Stimulated activated naive CD4-positive, alpha-beta T cell treated with Interleukin-2 at 50 U/mL for 16 hours (primary cell): ENCODE measurements around the gene RIMS1.

Source experiments
- DNase-seq: peaks from one replicate; lab custom pipeline; 2025; lab: John Stamatoyannopoulos, UW

Gene RIMS1

GRCh38 chr6:72111611-72112010 is 225.3 kb downstream of the RIMS1 start:
- DNase-seq: no peak

GRCh38 chr6:72130327-72130726 is 244.0 kb downstream of the RIMS1 start:
- DNase-seq: no peak

DNA sequence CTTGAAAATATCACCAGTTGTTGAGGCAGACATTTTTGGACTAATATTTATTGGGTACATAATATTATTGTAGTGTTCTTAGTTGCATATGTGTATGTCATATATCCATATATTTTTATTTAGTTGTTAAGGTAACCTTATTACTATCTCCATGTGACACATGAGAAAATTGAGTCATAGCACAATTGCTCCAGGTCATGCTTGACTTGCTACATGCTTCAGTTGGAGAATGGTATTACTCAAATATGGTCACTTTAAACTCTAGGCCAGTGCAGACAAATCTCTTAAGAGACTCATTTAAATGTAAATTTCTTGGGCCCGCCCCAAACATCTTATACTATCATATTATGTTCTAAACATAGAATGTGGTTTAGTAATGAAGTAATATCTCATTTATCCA is 246.1 kb downstream of the RIMS1 start:
- DNase-seq: no peak

GRCh38 chr6:72132851-72133250 is 246.5 kb downstream of the RIMS1 start:
- no peak for DNase-seq

DNA sequence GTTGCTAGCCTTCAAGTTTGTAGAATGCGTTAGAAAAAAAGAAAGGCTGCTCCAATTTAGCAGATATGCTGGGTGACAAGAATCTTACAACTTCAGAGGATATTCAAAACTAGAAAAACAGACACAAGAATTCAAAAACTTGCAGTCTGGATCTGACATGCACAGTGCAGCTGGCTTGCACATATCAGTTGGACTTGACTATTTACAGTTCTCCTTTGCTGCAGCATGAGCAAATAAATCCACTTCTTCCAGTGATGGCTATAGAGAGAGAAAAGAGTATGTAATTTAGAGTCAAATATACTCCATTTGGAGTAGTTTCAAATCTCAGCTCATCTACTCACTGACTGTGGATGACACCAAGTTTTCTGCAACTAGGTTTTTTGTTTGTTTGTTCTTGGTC is 247.0 kb downstream of the RIMS1 start:
- DNase-seq: no peak

DNA sequence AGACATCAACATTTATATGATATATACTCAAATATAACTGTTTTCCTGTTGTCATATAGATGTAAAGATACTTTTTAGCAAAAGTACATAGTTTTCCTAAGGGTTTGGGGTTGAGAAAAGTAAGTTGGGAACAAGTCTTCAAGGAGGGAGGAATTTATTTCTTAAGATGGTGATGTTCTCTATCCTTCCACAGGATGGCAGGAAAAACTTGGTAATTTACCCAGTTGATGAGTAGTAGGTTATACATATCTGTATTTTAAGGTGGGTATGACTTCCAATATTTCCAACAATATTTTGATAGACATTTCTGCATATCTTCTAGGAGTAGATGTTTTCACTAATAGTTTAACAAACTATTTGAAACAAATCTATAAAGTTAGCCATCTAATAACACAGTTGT is 254.4 kb downstream of the RIMS1 start:
- DNase-seq: no peak

DNA sequence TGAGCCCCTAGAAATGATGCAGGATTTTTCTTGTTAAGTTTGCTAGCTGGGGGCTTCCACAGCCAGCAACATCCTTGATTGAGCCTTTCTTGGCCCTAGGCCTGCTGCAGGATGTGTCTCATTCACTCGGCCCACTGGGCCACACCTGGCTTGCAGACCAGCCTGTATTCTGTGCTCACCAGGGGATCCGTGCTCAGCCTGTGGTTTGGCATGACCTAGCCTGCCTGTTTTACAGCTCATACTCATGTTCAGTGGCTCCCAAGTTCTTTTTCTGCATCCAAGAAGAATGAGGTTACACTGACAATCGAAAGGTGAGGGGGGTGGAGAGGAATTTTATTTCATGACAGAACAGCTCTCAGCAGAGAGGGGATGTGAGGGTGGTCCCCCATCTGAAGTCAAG is 263.4 kb downstream of the RIMS1 start:
- DNase-seq: no peak

DNA sequence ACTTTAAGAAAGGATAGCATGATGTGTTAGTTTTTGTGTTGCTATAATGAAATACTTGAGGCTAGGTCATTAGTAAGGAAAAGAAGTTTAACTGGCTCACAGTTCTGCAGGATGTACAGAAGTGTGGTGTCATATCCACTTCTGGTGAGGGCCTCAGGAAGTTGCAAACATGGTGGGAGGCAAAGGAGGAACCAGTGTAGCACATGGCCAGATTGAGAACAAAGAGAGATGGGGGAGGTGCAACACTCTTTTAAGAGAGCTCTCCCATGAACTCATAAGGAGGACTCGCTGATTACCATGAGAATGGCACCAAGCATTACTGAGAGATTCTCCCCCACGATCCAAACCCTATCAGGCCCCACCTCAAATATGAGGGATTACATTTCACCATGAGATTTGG is 265.4 kb downstream of the RIMS1 start:
- no peak for DNase-seq

DNA sequence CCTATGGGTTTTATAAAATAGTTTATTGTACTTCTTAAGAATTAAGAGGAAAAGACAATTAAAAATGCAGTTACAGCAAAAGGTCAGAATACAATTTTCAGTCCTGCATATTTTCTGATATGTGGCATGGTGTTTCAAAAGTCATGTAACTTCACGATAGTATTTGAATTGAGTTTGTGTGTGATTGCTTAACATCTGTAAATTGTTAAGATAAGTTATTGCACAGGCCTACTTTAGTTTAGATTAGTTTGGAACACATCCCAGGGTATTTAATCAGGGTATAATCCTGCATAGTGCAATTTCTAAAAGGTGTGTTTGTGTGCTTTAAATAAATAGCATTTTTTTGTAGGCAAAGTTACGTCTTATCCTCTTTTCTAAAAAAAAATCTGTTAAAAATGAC is 289.6 kb downstream of the RIMS1 start:
- no peak for DNase-seq

GRCh38 chr6:72182337-72183246 is 296.2 kb downstream of the RIMS1 start:
- no peak for DNase-seq

DNA sequence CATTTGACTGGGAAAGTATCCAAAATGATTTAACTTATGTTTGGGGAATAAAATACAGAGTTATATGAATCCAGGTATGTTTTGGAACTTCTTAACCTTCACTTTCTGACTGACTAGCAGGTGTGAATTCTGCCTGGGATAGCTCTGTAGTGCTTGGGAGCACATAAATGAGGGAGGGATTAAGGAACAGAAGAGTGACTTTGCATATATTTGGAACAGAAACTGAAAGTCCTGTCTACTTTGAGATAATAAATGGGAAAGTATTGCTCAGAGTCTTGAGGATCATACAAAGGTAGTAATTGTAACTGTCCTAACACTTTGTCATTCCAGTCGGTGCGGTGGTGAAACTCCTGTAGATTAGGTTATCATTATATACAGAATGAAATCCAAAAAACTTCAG is 317.6 kb downstream of the RIMS1 start:
- DNase-seq: no peak

GRCh38 chr6:72205500-72205899 is 319.1 kb downstream of the RIMS1 start:
- no peak for DNase-seq

GRCh38 chr6:72206606-72207005 is 320.3 kb downstream of the RIMS1 start:
- no peak for DNase-seq

GRCh38 chr6:72212686-72213085 is 326.3 kb downstream of the RIMS1 start:
- DNase-seq: no peak

DNA sequence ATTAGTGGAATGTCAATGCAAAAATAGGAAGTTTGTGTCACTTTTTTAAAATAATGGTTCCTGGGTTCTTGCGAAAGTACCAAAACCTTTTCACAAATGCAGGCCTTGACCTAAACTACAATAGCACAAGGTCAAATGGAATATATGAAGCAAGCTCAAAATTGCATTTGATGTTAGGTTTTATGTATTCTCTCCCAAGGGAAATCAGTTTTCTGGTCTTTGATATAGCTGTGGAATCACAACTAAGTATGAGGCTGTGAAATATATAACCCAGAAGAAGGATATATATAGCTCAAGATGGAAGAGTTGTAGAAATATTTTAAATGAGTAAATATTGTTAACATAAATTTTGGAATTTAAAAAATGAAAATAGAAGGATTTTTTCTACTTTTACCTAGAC is 327.3 kb downstream of the RIMS1 start:
- no peak for DNase-seq

- DNase-seq: no peak
These were observed 330.1 kb downstream of the RIMS1 start for GRCh38 chr6:72216222-72217068.

DNA sequence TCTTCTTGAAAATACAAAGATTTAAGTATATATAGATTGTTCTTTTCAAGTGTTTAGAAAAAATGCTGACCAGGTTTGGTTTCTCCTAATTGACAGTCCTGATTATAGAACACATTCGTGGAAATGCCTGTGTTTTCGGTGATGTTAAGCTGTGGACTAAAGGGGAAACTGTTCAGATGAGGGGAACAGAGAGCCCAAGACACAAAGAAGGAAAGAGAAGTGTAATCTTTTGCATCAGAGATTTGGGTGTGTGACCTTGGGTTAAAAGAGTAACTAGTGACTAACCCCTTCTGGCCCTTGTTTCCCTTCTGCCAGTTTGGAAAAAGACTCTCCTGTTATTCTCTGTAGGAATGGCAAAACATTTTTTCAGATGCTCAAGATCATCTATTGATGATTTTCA is 331.3 kb downstream of the RIMS1 start:
- no peak for DNase-seq

DNA sequence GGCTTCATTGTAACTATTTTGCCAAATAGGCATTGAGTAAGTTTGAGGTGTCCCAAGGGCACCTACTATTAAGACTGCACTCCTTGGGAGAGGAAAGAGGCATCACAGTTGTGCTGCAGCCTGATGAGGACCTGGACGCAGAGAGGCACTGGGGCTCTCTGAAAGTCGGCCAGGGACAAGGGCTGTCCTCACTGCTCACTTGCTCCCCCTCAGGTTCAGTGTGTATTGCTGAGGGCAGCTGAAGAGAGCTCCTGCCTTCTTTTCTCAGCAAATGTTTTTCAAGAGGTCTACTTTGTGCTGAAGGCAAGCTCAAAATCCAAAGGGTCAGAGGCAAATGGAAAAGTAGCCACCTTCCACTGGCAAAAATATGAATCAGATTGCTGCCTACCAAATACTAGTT is 331.8 kb downstream of the RIMS1 start:
- no peak for DNase-seq

- no peak for DNase-seq
These were observed 333.2 kb downstream of the RIMS1 start for GRCh38 chr6:72219536-72219935.

GRCh38 chr6:72238021-72238420 is 351.7 kb downstream of the RIMS1 start:
- DNase-seq: no peak

DNA sequence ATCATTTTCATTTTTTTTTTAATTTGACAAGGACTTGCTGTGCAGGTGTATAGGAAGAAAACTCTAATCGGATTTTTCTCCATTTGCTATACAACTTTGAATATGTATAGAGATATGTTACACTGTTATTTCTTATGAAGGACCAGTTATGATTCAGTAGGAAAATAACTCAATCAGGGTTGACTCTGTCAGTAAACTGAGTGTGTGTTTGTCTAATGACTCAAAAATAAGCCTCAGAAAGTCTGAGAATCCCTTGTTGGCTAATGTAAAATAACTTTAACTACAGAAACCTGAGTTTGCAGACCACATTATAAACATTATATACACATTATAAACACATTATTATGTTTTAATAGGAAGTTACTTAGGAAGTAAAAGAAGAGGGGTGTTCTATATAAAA is 352.6 kb downstream of the RIMS1 start:
- no peak for DNase-seq

DNA sequence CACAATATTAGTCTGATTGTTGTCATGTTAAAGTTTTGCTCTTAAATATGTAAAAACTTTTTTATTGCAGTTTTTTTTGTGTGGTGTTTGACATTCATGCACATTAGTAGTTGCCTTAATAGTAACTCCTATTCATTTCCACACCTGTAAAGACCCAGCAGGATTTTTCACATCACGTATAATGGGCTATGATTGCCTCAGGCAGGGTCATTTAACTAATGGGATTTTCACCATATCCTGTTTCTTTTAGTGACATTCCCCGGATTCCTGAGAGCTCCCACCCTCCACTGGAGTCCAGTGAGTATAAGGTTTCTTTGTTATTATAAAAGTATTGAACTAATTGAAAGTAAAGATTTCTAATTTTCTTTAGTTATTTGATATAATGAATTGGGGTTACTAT is 359.2 kb downstream of the RIMS1 start:
- no peak for DNase-seq

GRCh38 chr6:72246926-72247325 is 360.6 kb downstream of the RIMS1 start:
- DNase-seq: no peak
